HepG2 (cell line): ENCODE measurements around the gene MYO18A. TPM values are rescaled to one million over a fixed set of nuclear protein-coding genes. Genes with fewer than 3 reads are reported as not detected.

Experiments
- AHR ChIP-seq: IDR thresholded peaks from 2 replicates; pipeline ENCODE4 v1.6.1; 2018; ENCODE audit warnings: missing genetic modification reagents, missing compliant biosample characterization
- AKNA ChIP-seq: sonication (generic); formaldehyde crosslinking; IDR thresholded peaks from 2 replicates; pipeline ENCODE4 v1.4.0; 2020; ENCODE audit warnings: missing genetic modification reagents, borderline replicate concordance
- CREBL2 ChIP-seq: sonication (generic); formaldehyde crosslinking; IDR thresholded peaks from 2 replicates; pipeline ENCODE4 v1.8.1; 2023; ENCODE audit warnings: missing genetic modification reagents, mild to moderate bottlenecking, borderline replicate concordance
- FOXO1 ChIP-seq: sonication (generic); formaldehyde crosslinking; IDR thresholded peaks from 2 replicates; pipeline ENCODE4 v1.4.0; 2020; ENCODE audit warnings: missing genetic modification reagents
- HNF1A ChIP-seq, 2 experiments: sonication (generic) in 1 of 2; formaldehyde crosslinking in 1 of 2; IDR thresholded peaks; 2 replicates each; pipeline versions ENCODE4 v1.4.0 to v1.6.1; 2016 to 2020; ENCODE audit warnings: borderline replicate concordance in 1 of 2, low read depth in 1 of 2, mild to moderate bottlenecking in 1 of 2, missing genetic modification reagents in 1 of 2
- ISX ChIP-seq: sonication (generic); formaldehyde crosslinking; conservative IDR thresholded peaks from 2 replicates; pipeline ENCODE4 v1.5.0; 2020; ENCODE audit warnings: missing genetic modification reagents
- MZF1 ChIP-seq: sonication (generic); formaldehyde crosslinking; IDR thresholded peaks from 2 replicates; pipeline ENCODE4 v1.8.1; 2023; ENCODE audit warnings: mild to moderate bottlenecking, missing genetic modification reagents, borderline replicate concordance
- NKX3-1 ChIP-seq: sonication (generic); formaldehyde crosslinking; IDR thresholded peaks from 2 replicates; pipeline ENCODE4 v1.5.0; 2020; ENCODE audit warnings: missing genetic modification reagents
- NONO ChIP-seq, 2 experiments: fragments of 450-650 bp in 1 of 2; sonication (generic) in 1 of 2; formaldehyde crosslinking in 1 of 2; IDR thresholded peaks in 1 of 2; conservative IDR thresholded peaks in 1 of 2; 2 replicates each; pipeline versions ENCODE4 v1.6.1 to v1.8.0; 2017 to 2022; ENCODE audit warnings: mild to moderate bottlenecking in 1 of 2, missing genetic modification reagents in 1 of 2, moderate library complexity in 1 of 2
- NR2F2 ChIP-seq: IDR thresholded peaks from 2 replicates; pipeline ENCODE4 v1.6.1; 2012; ENCODE audit warnings: low read depth, inconsistent platforms, borderline replicate concordance
- SIN3B ChIP-seq: fragments of 150-350 bp; IDR thresholded peaks from 2 replicates; pipeline ENCODE4 v1.6.1; 2014; ENCODE audit warnings: low read length
- TOPORS ChIP-seq: sonication (generic); formaldehyde crosslinking; IDR thresholded peaks from 2 replicates; pipeline ENCODE4 v1.8.0; 2023; ENCODE audit warnings: mild to moderate bottlenecking, missing genetic modification reagents
- ZNF234 ChIP-seq: sonication (generic); formaldehyde crosslinking; conservative IDR thresholded peaks from 2 replicates; pipeline ENCODE4 v1.5.1; 2020; ENCODE audit warnings: mild to moderate bottlenecking, missing genetic modification reagents
- ZNF335 ChIP-seq: sonication (generic); formaldehyde crosslinking; IDR thresholded peaks from 2 replicates; pipeline ENCODE4 v1.4.0; 2020; ENCODE audit warnings: missing genetic modification reagents
- ZNF337 ChIP-seq: sonication (generic); formaldehyde crosslinking; IDR thresholded peaks from 2 replicates; pipeline ENCODE4 v1.5.1; 2020; ENCODE audit warnings: missing genetic modification reagents, low read depth, mild to moderate bottlenecking, borderline replicate concordance
- ZNF556 ChIP-seq: sonication (generic); formaldehyde crosslinking; IDR thresholded peaks from 2 replicates; pipeline ENCODE4 v1.4.0; 2020; ENCODE audit warnings: mild to moderate bottlenecking, missing genetic modification reagents, borderline replicate concordance
- polyA plus RNA-seq, 8 experiments: library from polyadenylated mRNA; depleted of rRNA in 3 of 8; stranded (reverse) in 7 of 8; unstranded in 1 of 8; fragments of >200 nt; fragmentation: Illumina TruSeq in 4 of 8; extraction: Trizol in 4 of 8; gene quantifications; 2 replicates each; pipeline versions ENCODE4 v1.2.1 to v1.2.3, GENCODE V29; 2011 to 2016; ENCODE audit warnings: low read depth in 4 of 8, missing spikeins in 1 of 8, mixed read lengths in 1 of 8; ENCODE audit not compliant: insufficient read depth in 1 of 8
- total RNA-seq, 5 experiments: library from RNA; depleted of rRNA; stranded (reverse); fragments of >200 nt; fragmentation: Illumina TruSeq; extraction: Trizol; gene quantifications; 2 replicates each; pipeline ENCODE4 v1.2.3, GENCODE V29; 2016; ENCODE audit warnings: low read depth in 1 of 5
- TF ChIP-seq, protein P1 (sequence below): sonication (generic); formaldehyde crosslinking; conservative IDR thresholded peaks from 2 replicates; pipeline ENCODE4 v1.8.1; 2023; ENCODE audit warnings: missing genetic modification reagents
- TF ChIP-seq, protein P2 (sequence below): sonication (generic); formaldehyde crosslinking; IDR thresholded peaks from 2 replicates; pipeline ENCODE4 v1.5.1; 2020; ENCODE audit warnings: mild to moderate bottlenecking, missing genetic modification reagents, moderate library complexity

MYO18A gene
- total and polyA plus RNA-seq, 2 of the 13 experiments (the other 11 are each of a cell fraction or from before 2014, with no cell fraction given) = 16.8 to 24.8 TPM

DNA sequence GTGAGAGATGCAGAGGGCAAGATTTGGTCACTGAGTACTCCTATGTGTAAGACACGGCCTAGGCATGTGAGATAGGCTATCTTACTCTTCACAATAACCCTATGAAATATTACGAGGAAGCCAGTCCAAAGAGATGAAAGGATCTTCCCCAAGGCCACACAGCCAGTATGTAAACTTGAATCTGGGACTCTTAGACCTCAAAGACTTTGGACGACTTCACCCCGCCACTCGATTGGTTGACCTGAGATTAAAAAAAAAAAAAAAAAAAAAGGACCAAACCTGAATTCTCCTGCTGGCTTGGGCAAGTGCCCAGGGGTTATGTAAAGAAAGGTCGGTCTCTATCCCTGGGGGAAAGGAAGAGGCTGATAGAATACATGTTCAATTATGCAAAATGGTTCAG lies 104.1 kb downstream of the MYO18A start (continued):
- TF ChIP-seq NONO (IDR thresholded peaks at IDR 0.05) = no peak
- no peak for TF ChIP-seq NONO (CRISPR knock-in tag; conservative IDR thresholded peaks at IDR 0.05)
- TF ChIP-seq, protein P1, sequence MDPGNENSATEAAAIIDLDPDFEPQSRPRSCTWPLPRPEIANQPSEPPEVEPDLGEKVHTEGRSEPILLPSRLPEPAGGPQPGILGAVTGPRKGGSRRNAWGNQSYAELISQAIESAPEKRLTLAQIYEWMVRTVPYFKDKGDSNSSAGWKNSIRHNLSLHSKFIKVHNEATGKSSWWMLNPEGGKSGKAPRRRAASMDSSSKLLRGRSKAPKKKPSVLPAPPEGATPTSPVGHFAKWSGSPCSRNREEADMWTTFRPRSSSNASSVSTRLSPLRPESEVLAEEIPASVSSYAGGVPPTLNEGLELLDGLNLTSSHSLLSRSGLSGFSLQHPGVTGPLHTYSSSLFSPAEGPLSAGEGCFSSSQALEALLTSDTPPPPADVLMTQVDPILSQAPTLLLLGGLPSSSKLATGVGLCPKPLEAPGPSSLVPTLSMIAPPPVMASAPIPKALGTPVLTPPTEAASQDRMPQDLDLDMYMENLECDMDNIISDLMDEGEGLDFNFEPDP (CRISPR knock-in tag) = no peak
- no peak for TF ChIP-seq AKNA (CRISPR knock-in tag)
- TF ChIP-seq ZNF556 (CRISPR knock-in tag) = peak; percentile 48; the same call in 1 of the 2 replicates
- TF ChIP-seq HNF1A (IDR thresholded peaks at IDR 0.05; ENCODE audit: low read depth) = no peak
- TF ChIP-seq HNF1A (CRISPR knock-in tag; IDR thresholded peaks at IDR 0.05; ENCODE audit: borderline replicate concordance) = peak; percentile 27; the same call in 1 of the 2 replicates
- no peak for TF ChIP-seq SIN3B
- TF ChIP-seq CREBL2 = no peak
- TF ChIP-seq NKX3-1 (CRISPR knock-in tag) = peak; percentile 57; the same call in 1 of the 2 replicates
- no peak for TF ChIP-seq ZNF234 (CRISPR knock-in tag)
- no peak for TF ChIP-seq ISX (CRISPR knock-in tag)
- TF ChIP-seq MZF1 (CRISPR knock-in tag) = no peak
- TF ChIP-seq AHR (CRISPR knock-in tag) = no peak
- no peak for TF ChIP-seq ZNF337 (CRISPR knock-in tag)
- no peak for TF ChIP-seq FOXO1 (CRISPR knock-in tag)
- TF ChIP-seq TOPORS (CRISPR knock-in tag) = no peak
- TF ChIP-seq ZNF335 = no peak
- peak; percentile 47; the same call in 1 of the 2 replicates for TF ChIP-seq NR2F2
- TF ChIP-seq, protein P2, sequence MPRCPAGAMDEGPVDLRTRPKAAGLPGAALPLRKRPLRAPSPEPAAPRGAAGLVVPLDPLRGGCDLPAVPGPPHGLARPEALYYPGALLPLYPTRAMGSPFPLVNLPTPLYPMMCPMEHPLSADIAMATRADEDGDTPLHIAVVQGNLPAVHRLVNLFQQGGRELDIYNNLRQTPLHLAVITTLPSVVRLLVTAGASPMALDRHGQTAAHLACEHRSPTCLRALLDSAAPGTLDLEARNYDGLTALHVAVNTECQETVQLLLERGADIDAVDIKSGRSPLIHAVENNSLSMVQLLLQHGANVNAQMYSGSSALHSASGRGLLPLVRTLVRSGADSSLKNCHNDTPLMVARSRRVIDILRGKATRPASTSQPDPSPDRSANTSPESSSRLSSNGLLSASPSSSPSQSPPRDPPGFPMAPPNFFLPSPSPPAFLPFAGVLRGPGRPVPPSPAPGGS = no peak
